Transverse colon (tissue), 4 donors: Measurements from ENCODE around the gene KHDRBS1. TPM values are rescaled to one million over a fixed set of nuclear protein-coding genes. Genes with fewer than 3 reads are reported as not detected.

Source experiments
- DNase-seq: peaks from one replicate; pipeline ENCODE4 v3.0.0-alpha.2; 2019
- H3K27ac ChIP-seq, 4 donors: fragments of 200-600 bp; sonication (generic); 2 replicates each; pipeline ENCODE4 v1.5.1; 2016 to 2018; ENCODE audit warnings: inconsistent platforms in 4 of 4
- H3K27me3 ChIP-seq: fragments of 200-600 bp; sonication (generic); 2 replicates; pipeline ENCODE4 v1.5.1; 2017; ENCODE audit warnings: inconsistent platforms
- H3K36me3 ChIP-seq, 4 donors: fragments of 200-600 bp; sonication (generic); 2 replicates each; pipeline ENCODE4 v1.5.1; 2017 to 2019; ENCODE audit warnings: inconsistent platforms in 4 of 4
- H3K4me1 ChIP-seq, 4 donors: fragments of 200-600 bp; sonication (generic); 2 replicates each; pipeline ENCODE4 v1.5.1; 2017 to 2020; ENCODE audit warnings: inconsistent platforms in 4 of 4
- H3K4me3 ChIP-seq, 4 donors: fragments of 200-600 bp; sonication (generic); 1 replicate in 1 of 4; 2 replicates in 3 of 4; pipeline versions ENCODE4 v1.5.1 to v1.6.1; 2017 to 2019; ENCODE audit warnings: inconsistent platforms in 4 of 4
- H3K9me3 ChIP-seq, 2 donors: fragments of 200-600 bp; sonication (generic); 2 replicates each; pipeline ENCODE4 v1.5.1; 2017 to 2019; ENCODE audit warnings: inconsistent platforms in 2 of 2
- EP300 ChIP-seq: sonication (generic); formaldehyde crosslinking; IDR thresholded peaks from one replicate; pipeline ENCODE4 v1.6.1; 2017; ENCODE audit warnings: antibody characterized with exemption, low read depth
- POLR2A ChIP-seq: fragments of 450-650 bp; IDR thresholded peaks from one replicate; pipeline ENCODE4 v1.6.1; 2016; ENCODE audit warnings: antibody characterized with exemption, mild to moderate bottlenecking, moderate library complexity
- POLR2AphosphoS5 ChIP-seq, 3 donors: sonication (generic); formaldehyde crosslinking; IDR thresholded peaks; one replicate each; pipeline ENCODE4 v1.6.1; 2016; ENCODE audit warnings: antibody characterized with exemption in 3 of 3
- WGBS, 2 donors: methylation state at CpG; one replicate each; pipeline ENCODE4 v1.1.5; 2018; ENCODE audit warnings: low coverage in 1 of 2; 5-methylcytosine and 5-hydroxymethylcytosine counted together
- in situ Hi-C, 4 donors: fragments of 200-750 bp; cut with MboI; loops; one replicate each; pipeline versions ENCODE4 v1.15.0 to v1.15.1; 2017; ENCODE audit warnings: low sequenced_read_pairs in 3 of 4, low pct_ligation_motif_present in 1 of 4, low pct_unique_long_range_greater_than_20kb in 1 of 4
- intact Hi-C: fragments of 100-400 bp; cut with DNase I; formaldehyde crosslinking; loops from one replicate; pipeline ENCODE4 v1.15.1; 2023; ENCODE audit warnings: low total_unique reads
- total RNA-seq, 4 donors: library from RNA; depleted of rRNA; stranded (reverse); fragments of >200 nt; gene quantifications; one replicate each; pipeline ENCODE4 v1.1.0, GENCODE V29; 2016
- TF ChIP-seq, protein P1 (sequence below), 5 experiments: fragments of 200-600 bp in 3 of 5; fragments of 450-650 bp in 2 of 5; sonication (generic) in 3 of 5; IDR thresholded peaks; 1 replicate in 2 of 5; 2 replicates in 3 of 5; pipeline ENCODE4 v1.5.1; 2016 to 2017; ENCODE audit warnings: antibody characterized with exemption in 5 of 5, inconsistent platforms in 3 of 5, mild to moderate bottlenecking in 2 of 5, moderate library complexity in 1 of 5

KHDRBS1 gene
- total RNA-seq, 4 donors from 2014 or later = 49.3 to 83.4 (median 57.1) TPM

DNA sequence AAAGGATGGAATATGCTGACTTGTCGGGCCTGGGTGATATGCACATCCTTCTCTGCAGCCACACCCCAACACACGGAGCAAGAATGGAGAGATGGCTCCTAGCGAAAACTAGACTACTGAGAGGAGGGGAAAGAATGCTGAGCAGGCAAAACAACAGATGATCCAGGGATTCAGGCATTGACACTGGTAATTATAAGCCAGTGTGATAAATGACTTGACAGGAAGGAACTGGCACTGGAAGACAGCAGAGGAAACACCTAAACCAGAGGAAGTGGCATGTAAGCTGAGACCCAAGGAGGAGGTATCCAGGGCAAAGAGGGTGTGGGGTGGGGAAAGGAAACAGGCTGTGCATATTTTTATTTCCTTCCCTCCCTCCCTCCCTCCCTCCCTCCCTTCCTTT lies 31.7 kb upstream of the KHDRBS1 start:
- H3K4me3 ChIP-seq = no peak overlapping the region
- no peak for DNase-seq
- TF ChIP-seq, protein P1, sequence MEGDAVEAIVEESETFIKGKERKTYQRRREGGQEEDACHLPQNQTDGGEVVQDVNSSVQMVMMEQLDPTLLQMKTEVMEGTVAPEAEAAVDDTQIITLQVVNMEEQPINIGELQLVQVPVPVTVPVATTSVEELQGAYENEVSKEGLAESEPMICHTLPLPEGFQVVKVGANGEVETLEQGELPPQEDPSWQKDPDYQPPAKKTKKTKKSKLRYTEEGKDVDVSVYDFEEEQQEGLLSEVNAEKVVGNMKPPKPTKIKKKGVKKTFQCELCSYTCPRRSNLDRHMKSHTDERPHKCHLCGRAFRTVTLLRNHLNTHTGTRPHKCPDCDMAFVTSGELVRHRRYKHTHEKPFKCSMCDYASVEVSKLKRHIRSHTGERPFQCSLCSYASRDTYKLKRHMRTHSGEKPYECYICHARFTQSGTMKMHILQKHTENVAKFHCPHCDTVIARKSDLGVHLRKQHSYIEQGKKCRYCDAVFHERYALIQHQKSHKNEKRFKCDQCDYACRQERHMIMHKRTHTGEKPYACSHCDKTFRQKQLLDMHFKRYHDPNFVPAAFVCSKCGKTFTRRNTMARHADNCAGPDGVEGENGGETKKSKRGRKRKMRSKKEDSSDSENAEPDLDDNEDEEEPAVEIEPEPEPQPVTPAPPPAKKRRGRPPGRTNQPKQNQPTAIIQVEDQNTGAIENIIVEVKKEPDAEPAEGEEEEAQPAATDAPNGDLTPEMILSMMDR (IDR thresholded peaks at IDR 0.05) = no peak
- TF ChIP-seq POLR2A = no peak
- TF ChIP-seq POLR2AphosphoS5 (IDR thresholded peaks at IDR 0.05) = no peak
- no peak for TF ChIP-seq EP300
- 33 to 64% methylated on average over 3 of the region's 3 CpGs for WGBS, 2 donors
- no peaks in the 10 kb centered on the region for H3K36me3 ChIP-seq
- no peaks in the 10 kb centered on the region for H3K27me3 ChIP-seq
- intact Hi-C loops = no loop called here
- peaks cover 0 to 12% (median 11%) of the 10 kb centered on the region in 4 donors for H3K4me1 ChIP-seq
- no peak overlapping the region for H3K27ac ChIP-seq
- no peaks in the 10 kb centered on the region for H3K9me3 ChIP-seq
- in situ Hi-C loops = no loop called here

DNA sequence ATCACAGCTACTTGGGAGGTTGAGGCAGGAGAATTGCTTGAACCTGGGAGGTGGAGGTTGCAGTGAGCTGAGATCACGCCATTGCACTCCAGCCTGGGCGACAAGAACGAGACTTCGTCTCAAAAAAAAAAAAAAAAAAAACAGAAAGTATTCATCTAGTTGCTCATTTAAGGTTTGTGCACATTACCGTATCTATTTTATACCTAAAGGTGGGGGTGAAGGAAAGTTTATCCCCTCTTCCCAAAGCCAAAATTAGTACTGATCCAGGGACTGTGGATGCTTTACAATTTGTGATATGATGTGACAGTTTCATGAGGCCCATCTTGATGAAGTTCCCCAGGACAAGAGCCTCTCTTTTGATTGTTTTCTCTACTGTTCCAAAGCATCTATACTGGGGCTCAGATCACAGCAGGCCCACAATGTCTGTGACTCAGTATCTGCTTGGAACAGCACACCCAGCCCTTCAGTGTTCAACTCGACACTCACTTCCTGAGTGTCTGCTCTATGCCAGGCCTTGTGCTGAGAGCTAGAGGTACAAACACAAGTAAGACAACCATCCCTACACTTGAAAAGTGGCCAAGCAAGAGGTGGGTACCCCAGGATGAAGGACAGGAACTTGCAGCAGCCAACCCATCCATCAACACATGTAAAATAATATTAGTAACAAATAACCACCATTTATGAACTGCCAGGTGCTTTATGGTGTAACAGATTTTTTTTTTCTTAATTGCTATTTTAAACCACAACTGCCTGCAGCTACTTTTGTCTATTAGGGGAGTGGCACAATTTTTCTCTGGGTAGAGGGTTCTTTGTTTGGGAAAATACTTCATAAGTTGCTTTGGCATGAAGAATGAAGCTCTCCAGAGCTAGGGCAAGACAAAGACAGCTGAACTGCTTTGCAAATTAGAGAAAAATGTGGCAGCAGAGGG lies 29.0 kb upstream of the KHDRBS1 start:
- no peak for DNase-seq
- no peaks in the 10 kb centered on the region for H3K27me3 ChIP-seq
- H3K4me1 ChIP-seq = peaks cover 0 to 11% (median 9%) of the 10 kb centered on the region in 4 donors
- H3K36me3 ChIP-seq = no peaks in the 10 kb centered on the region
- WGBS, 2 donors = 88 to 98% methylated on average over 5 to 6 of the region's 6 CpGs
- H3K4me3 ChIP-seq = no peak overlapping the region
- peak overlapping the region; percentile 46 to 60 (median 49) for H3K27ac ChIP-seq
- TF ChIP-seq, protein P1 (IDR thresholded peaks at IDR 0.05) = no peak
- TF ChIP-seq POLR2A (no peak), POLR2AphosphoS5 (IDR thresholded peaks at IDR 0.05) (no peak), EP300 (no peak)
- intact Hi-C loops (no loop called here), in situ Hi-C loops (no loop called here)
- H3K9me3 ChIP-seq = no peaks in the 10 kb centered on the region

DNA sequence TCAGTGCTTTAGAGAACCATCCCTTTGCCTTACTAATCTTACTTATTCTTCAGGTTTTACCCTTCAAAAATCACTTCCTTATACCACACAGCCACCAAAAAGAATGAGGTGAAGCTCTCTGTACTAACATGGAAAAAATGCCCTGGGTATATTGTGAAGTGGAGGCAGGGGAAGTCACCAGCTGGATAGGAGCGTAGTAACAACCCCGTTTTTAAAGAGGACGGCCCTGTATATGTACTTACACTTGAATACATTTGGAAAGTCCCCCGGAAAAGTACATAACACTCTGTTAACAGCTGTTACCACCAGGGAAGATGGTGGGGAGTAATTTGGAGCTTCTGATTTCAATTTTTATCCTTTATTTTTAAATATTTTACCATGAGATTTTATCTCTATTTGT lies 28.2 kb upstream of the KHDRBS1 start:
- Histone ChIP-seq H3K4me3 (no peak overlapping the region), H3K36me3 (no peaks in the 10 kb centered on the region), H3K4me1 (peaks cover 0 to 11% (median 9%) of the 10 kb centered on the region in 4 donors), H3K9me3 (no peaks in the 10 kb centered on the region), H3K27ac (peak overlapping the region; percentile 46 to 60 (median 49)), H3K27me3 (no peaks in the 10 kb centered on the region)
- intact Hi-C loops (no loop called here), in situ Hi-C loops (no loop called here)
- no peak for DNase-seq
- 8 to 29% methylated on average over 4 of the region's 4 CpGs for WGBS, 2 donors
- TF ChIP-seq, protein P1 (IDR thresholded peaks at IDR 0.05) = no peak
- TF ChIP-seq POLR2AphosphoS5 (IDR thresholded peaks at IDR 0.05) (no peak), POLR2A (no peak), EP300 (no peak)

DNA sequence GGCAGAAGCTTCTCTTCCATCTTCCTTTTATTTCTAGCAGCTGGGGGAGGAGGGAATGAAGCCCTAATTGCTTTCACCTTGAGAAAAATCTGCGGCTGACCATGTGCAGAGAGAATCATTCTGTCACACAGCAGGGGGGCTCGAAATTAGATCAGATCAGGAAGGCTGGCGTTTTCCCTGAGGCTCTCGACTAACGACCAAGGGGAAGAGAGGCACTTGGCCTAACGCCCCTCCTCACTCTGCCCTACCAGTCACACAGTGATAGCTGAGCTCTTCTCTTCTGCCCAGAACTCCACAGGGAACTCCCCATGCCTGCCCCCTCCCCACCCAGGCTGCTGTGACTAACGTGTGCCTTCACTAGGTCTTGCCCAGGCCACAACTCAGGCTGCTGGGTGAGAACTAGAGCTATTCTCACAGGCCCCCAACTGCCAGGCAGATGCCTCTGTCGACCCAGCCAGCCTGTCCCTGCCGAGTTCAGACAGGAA lies 26.5 kb upstream of the KHDRBS1 start:
- no peak overlapping the region for H3K27ac ChIP-seq
- no peaks in the 10 kb centered on the region for H3K9me3 ChIP-seq
- H3K4me1 ChIP-seq = peaks cover 0 to 11% (median 9%) of the 10 kb centered on the region in 4 donors
- no peaks in the 10 kb centered on the region for H3K27me3 ChIP-seq
- DNase-seq = no peak
- in situ Hi-C loops (no loop called here), intact Hi-C loops (no loop called here)
- TF ChIP-seq POLR2A (no peak), POLR2AphosphoS5 (IDR thresholded peaks at IDR 0.05) (no peak), EP300 (no peak)
- TF ChIP-seq, protein P1 (IDR thresholded peaks at IDR 0.05) = no peak
- H3K4me3 ChIP-seq = no peak overlapping the region
- 77% methylated on average over 9 of the region's 9 CpGs; no CpG with 5 or more reads in 1 of the 2 donors for WGBS, 2 donors
- H3K36me3 ChIP-seq = no peaks in the 10 kb centered on the region
